ENCODE results near the gene MRGPRF. TPM values are rescaled to one million over a fixed set of nuclear protein-coding genes. Genes with fewer than 3 reads are reported as not detected.

MRGPRF gene
- total RNA-seq, 4 donors from 2014 or later: 8.8 to 18.6 (median 10.9) TPM

GRCh38 chr11:69004411-69005182 is 8.4 kb downstream of the MRGPRF start:
- no peak for TF ChIP-seq CTCF (IDR thresholded peaks at IDR 0.05; ENCODE audit: low read depth)

GRCh38 chr11:69003866-69004367 is 9.1 kb downstream of the MRGPRF start:
- no peak for TF ChIP-seq CTCF (IDR thresholded peaks at IDR 0.05; ENCODE audit: low read depth)

GRCh38 chr11:69003301-69003865 is 9.7 kb downstream of the MRGPRF start:
- TF ChIP-seq CTCF (IDR thresholded peaks at IDR 0.05; ENCODE audit: low read depth): no peak

DNA sequence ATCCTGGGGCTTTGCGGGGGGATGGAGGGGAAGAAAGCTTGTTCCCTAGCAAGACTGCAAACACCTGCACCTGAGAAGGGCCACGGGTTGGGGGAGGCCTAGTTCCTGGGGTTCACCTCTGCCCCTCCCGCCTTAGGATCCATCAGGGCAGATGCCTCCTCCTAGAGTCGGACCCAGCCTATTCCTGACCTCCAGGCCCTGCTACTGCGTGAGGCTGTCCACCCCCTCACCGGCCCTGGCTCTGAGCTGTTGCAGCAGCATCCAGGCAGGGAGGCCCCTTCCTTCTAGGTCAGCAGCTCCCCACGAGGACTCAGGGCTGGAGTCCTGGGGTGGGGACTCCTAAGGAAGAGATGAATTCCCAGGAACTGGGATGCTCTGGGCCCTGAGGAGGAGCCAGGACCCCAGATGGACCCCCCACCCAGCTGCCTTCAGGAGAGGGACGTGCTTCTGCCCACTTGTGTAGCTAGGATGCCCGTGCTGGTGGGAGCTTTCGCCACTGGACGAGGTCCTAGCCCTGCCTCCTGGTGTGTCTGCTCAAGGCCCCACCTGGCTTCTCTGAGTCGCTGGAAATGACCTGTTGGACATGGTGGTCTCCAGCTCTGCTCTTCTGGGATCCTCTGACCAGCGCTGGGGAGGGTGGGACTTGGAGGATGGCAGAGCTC is 10.3 kb downstream of the MRGPRF start:
- TF ChIP-seq CTCF (IDR thresholded peaks at IDR 0.05; ENCODE audit: low read depth): no peak

DNA sequence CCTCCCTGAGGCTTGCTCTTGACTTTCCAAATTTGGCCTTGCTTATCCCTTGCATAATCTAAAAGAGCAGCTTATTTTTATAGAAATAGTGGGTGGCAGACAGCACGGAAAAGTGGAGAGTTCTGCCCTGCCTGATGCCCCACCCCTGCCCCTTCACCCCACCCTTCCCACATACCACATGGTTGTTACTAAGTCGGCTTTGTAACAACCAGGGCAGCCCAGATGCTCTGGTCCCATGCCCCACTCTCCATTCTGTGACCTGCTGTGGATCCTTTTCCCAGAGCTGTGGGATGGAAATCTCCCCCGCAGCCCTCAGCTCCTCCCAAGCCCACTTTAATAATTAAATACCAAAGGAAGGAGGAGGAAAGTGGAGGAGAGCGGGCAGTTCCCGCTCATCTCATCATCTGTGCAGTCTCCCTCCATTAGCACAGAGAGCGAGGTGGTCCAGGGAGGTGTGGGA is 10.9 kb downstream of the MRGPRF start:
- TF ChIP-seq CTCF (IDR thresholded peaks at IDR 0.05; ENCODE audit: low read depth): no peak

- TF ChIP-seq CTCF (IDR thresholded peaks at IDR 0.05; ENCODE audit: low read depth): no peak
Measured at GRCh38 chr11:69001243-69002081, 11.6 kb downstream of the MRGPRF start.
